MM.1S (cell line): ENCODE results near the gene B3GNT4.
A peak's percentile ranks its signal among the peaks of the same experiment; 100 is the strongest.

Experiments used
- DNase-seq: peaks from one replicate; pipeline ENCODE4 v3.0.0-alpha.2; 2015
- H2AFZ ChIP-seq: fragments of 300-600 bp; sonication (generic); 2 replicates; pipeline ENCODE4 v1.6.0; 2016; ENCODE audit warnings: antibody characterized with exemption, low read length
- H3F3A ChIP-seq: fragments of 300-600 bp; sonication (generic); 2 replicates; pipeline ENCODE4 v1.6.1; 2016; ENCODE audit warnings: mild to moderate bottlenecking, antibody characterized with exemption, low read length, moderate library complexity, mixed read lengths; ENCODE audit not compliant: insufficient read depth
- H3K27ac ChIP-seq: fragments of 300-600 bp; sonication (generic); 2 replicates; pipeline ENCODE4 v1.5.1; 2016; ENCODE audit warnings: mild to moderate bottlenecking, low read length
- H3K27me3 ChIP-seq: fragments of 300-600 bp; sonication (generic); replicated peaks from 2 replicates; pipeline ENCODE4 v1.6.0; 2016; ENCODE audit warnings: low read length; ENCODE audit not compliant: insufficient read depth
- H3K36me3 ChIP-seq: fragments of 300-600 bp; sonication (generic); replicated peaks from 2 replicates; pipeline ENCODE4 v1.6.1; 2016; ENCODE audit warnings: mild to moderate bottlenecking, low read length, mixed read lengths; ENCODE audit not compliant: insufficient read depth
- H3K4me1 ChIP-seq: fragments of 300-600 bp; sonication (generic); 2 replicates; pipeline ENCODE4 v1.6.1; 2016; ENCODE audit warnings: low read length, mixed read lengths
- H3K4me2 ChIP-seq: fragments of 300-600 bp; sonication (generic); 2 replicates; pipeline ENCODE4 v1.6.0; 2016; ENCODE audit warnings: low read depth, low read length
- H3K4me3 ChIP-seq: fragments of 300-600 bp; sonication (generic); 2 replicates; pipeline ENCODE4 v1.5.1; 2016; ENCODE audit warnings: low read length, mixed read lengths
- H3K79me2 ChIP-seq: fragments of 300-600 bp; sonication (generic); 2 replicates; pipeline ENCODE4 v1.6.1; 2016; ENCODE audit warnings: mixed run types, low read length, mixed read lengths
- H3K9ac ChIP-seq: fragments of 300-600 bp; sonication (generic); 2 replicates; pipeline ENCODE4 v1.6.1; 2016; ENCODE audit warnings: low read length, mixed read lengths
- H3K9me2 ChIP-seq: fragments of 300-600 bp; sonication (generic); replicated peaks from 2 replicates; pipeline ENCODE4 v1.6.1; 2016; ENCODE audit warnings: mild to moderate bottlenecking, low read length, mixed read lengths; ENCODE audit not compliant: insufficient read depth
- H3K9me3 ChIP-seq: fragments of 300-600 bp; sonication (generic); replicated peaks from 2 replicates; pipeline ENCODE4 v1.6.1; 2016; ENCODE audit warnings: mild to moderate bottlenecking, low read length, mixed read lengths; ENCODE audit not compliant: insufficient read depth
- H4K20me1 ChIP-seq: fragments of 300-600 bp; sonication (generic); 2 replicates; pipeline ENCODE4 v1.6.1; 2016; ENCODE audit warnings: mild to moderate bottlenecking, low read length, moderate library complexity, mixed read lengths; ENCODE audit not compliant: insufficient read depth
- EZH2 ChIP-seq: fragments of 300-600 bp; sonication (generic); optimal IDR thresholded peaks from 2 replicates; pipeline ENCODE3; 2017; ENCODE audit warnings: low read depth, mild to moderate bottlenecking, antibody characterized with exemption, low read length, mixed read lengths
- EZH2phosphoT487 ChIP-seq: fragments of 300-600 bp; sonication (generic); IDR thresholded peaks from 2 replicates; pipeline ENCODE4 v1.6.1; 2018; ENCODE audit warnings: antibody characterized with exemption, low read length
- TF ChIP-seq, protein P1 (sequence below): fragments of 300-600 bp; sonication (generic); IDR thresholded peaks from 2 replicates; pipeline ENCODE4 v1.5.1; 2016; ENCODE audit warnings: antibody characterized with exemption, low read length, mixed read lengths

Gene B3GNT4

DNA sequence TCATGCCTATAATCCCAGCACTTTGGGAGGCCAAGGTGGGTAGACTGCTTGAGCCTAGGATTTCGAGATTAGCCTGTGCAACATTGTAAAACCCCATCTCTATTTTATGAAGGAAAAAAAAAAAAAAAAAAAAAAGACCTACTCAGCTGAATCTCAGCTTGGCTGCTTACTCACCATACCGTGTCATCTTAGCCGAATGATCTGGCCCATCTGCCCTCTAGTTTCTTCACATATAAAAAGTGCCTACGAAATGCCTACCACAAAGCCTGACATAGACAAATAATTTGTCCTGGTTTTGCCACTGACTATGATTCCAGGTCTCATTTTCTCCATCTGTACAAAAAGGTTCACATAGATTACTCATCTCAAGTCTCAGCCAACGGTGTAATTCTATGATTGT lies 12.3 kb downstream of the B3GNT4 start:
- TF ChIP-seq, protein P1, sequence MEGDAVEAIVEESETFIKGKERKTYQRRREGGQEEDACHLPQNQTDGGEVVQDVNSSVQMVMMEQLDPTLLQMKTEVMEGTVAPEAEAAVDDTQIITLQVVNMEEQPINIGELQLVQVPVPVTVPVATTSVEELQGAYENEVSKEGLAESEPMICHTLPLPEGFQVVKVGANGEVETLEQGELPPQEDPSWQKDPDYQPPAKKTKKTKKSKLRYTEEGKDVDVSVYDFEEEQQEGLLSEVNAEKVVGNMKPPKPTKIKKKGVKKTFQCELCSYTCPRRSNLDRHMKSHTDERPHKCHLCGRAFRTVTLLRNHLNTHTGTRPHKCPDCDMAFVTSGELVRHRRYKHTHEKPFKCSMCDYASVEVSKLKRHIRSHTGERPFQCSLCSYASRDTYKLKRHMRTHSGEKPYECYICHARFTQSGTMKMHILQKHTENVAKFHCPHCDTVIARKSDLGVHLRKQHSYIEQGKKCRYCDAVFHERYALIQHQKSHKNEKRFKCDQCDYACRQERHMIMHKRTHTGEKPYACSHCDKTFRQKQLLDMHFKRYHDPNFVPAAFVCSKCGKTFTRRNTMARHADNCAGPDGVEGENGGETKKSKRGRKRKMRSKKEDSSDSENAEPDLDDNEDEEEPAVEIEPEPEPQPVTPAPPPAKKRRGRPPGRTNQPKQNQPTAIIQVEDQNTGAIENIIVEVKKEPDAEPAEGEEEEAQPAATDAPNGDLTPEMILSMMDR, result no peak
- TF ChIP-seq EZH2 (no peak), EZH2phosphoT487 (no peak)
- H3K9me2 ChIP-seq, result no peaks in the 10 kb centered on the region
- DNase-seq, result no peak
- no peak overlapping the region for H3K4me2 ChIP-seq
- no peaks in the 10 kb centered on the region for H3K27me3 ChIP-seq
- no peaks in the 10 kb centered on the region for H3K9me3 ChIP-seq
- no peaks in the 10 kb centered on the region for H4K20me1 ChIP-seq
- no peaks in the 10 kb centered on the region for H3F3A ChIP-seq
- H3K27ac ChIP-seq, result no peak overlapping the region
- H3K9ac ChIP-seq, result no peak overlapping the region
- no peaks in the 10 kb centered on the region for H3K36me3 ChIP-seq
- no peaks in the 10 kb centered on the region for H3K4me1 ChIP-seq
- H3K79me2 ChIP-seq, result no peaks in the 10 kb centered on the region
- H2AFZ ChIP-seq, result no peak overlapping the region
- no peak overlapping the region for H3K4me3 ChIP-seq

GRCh38 chr12:122216445-122216844 lies 12.9 kb downstream of the B3GNT4 start:
- H3F3A ChIP-seq, result no peaks in the 10 kb centered on the region
- no peaks in the 10 kb centered on the region for H4K20me1 ChIP-seq
- H3K36me3 ChIP-seq, result no peaks in the 10 kb centered on the region

DNA sequence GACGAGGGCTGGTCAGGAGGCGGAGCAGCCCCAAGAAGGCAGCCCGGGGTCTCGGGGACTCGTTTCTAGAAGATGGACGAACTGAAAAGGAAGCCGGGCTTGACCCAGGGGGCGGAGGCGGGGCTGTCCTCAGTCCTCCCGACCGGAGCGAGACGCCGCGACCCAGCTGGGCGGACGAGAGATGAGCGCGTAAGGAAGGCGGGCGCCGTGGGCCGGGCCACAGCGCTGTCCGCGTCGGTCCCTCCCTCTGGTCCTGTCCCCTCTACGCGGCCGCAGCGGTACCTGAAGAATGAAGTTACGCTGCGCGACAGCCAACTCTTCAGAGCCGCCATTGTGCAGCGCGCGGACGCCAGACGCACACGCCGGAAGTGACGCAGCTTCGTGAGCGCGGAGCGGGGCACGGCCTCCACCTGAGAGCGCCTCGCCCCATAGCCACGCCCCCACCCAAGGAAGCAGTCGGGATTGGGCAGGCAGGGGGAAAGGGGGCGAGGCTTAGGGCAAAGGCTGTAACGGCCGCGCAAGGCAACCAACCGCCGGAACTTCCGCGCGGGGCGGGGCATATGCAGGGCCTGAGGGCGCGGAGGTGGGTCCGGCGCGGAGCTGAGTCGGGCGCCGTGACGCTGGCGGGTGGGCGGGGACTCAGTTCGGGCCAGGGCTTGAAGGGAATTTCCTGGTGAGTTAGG lies 22.3 kb downstream of the B3GNT4 start, which contains the start of gene DIABLO:
Gene DIABLO (minus strand): TSS at position 370 of the 683 bp plus-strand sequence. CDS start 38 bp downstream, at position 332.
- peak within 1 kb of the TSS; percentile 85 for H3K4me3 ChIP-seq
- 0 out of 2 replicates have a peak, but pooled peaks cover 3% of the 10 kb centered on the region for H3K4me1 ChIP-seq
- H3K9me3 ChIP-seq, result no peaks in the 10 kb centered on the region
- H3K36me3 ChIP-seq, result no peaks in the 10 kb centered on the region
- TF ChIP-seq EZH2 (no peak), EZH2phosphoT487 (no peak)
- TF ChIP-seq, protein P1, result no peak
- peak within 1 kb of the TSS; percentile 78 for H3K9ac ChIP-seq
- peak within 1 kb of the TSS; percentile 57 for H3K4me2 ChIP-seq
- peaks cover 35% of the 10 kb centered on the region for H3K79me2 ChIP-seq
- H3K9me2 ChIP-seq, result no peaks in the 10 kb centered on the region
- peak within 1 kb of the TSS; percentile 88 for H3K27ac ChIP-seq
- H3K27me3 ChIP-seq, result no peaks in the 10 kb centered on the region
- H2AFZ ChIP-seq, result peak within 1 kb of the TSS; percentile 69; the same call in 1 of the 2 replicates
- no peaks in the 10 kb centered on the region for H3F3A ChIP-seq
- peak; percentile 96 for DNase-seq
- no peaks in the 10 kb centered on the region for H4K20me1 ChIP-seq

More at GRCh38 chr12:122216445-122216844, 12.9 kb downstream of the B3GNT4 start:
- no peaks in the 10 kb centered on the region for H3K9me3 ChIP-seq
- no peaks in the 10 kb centered on the region for H3K27me3 ChIP-seq
- no peak overlapping the region for H3K4me3 ChIP-seq
- H3K9ac ChIP-seq, result no peak overlapping the region
- no peaks in the 10 kb centered on the region for H3K4me1 ChIP-seq
- H3K27ac ChIP-seq, result no peak overlapping the region
- no peaks in the 10 kb centered on the region for H3K9me2 ChIP-seq
- H3K79me2 ChIP-seq, result 0 out of 2 replicates have a peak, but pooled peaks cover 4% of the 10 kb centered on the region
- H3K4me2 ChIP-seq, result no peak overlapping the region
- TF ChIP-seq EZH2phosphoT487 (no peak), EZH2 (no peak)
- TF ChIP-seq, protein P1, result no peak
- no peak for DNase-seq
- no peak overlapping the region for H2AFZ ChIP-seq
